CD14-positive monocyte (primary cell): ENCODE results near the gene SMU1. TPM values are rescaled to one million over a fixed set of nuclear protein-coding genes. Genes with fewer than 3 reads are reported as not detected.

Experiments
- DNase-seq, 3 donors: peaks; one replicate each; pipeline ENCODE4 v3.0.0-alpha.2; 2011 to 2022
- H2AFZ ChIP-seq: 2 replicates; pipeline ENCODE4 v1.6.0; 2012; ENCODE audit warnings: mild to moderate bottlenecking, low read depth, low read length, inconsistent platforms; ENCODE audit not compliant: insufficient read depth, poor library complexity, severe bottlenecking
- H3K27ac ChIP-seq, 2 donors: 1 replicate in 1 of 2; 2 replicates in 1 of 2; pipeline ENCODE4 v1.5.1; 2012 to 2013; ENCODE audit warnings: low read length in 2 of 2, control low read depth in 1 of 2, inconsistent platforms in 1 of 2, low read depth in 1 of 2, mild to moderate bottlenecking in 1 of 2
- H3K27me3 ChIP-seq, 2 donors: one replicate each; pipeline versions ENCODE4 v1.6.0 to v1.6.1; 2011 to 2013; ENCODE audit warnings: low read length in 2 of 2; ENCODE audit not compliant: control insufficient read depth in 2 of 2, insufficient read depth in 2 of 2
- H3K36me3 ChIP-seq, 2 donors: replicated peaks in 1 of 2; 1 replicate in 1 of 2; 2 replicates in 1 of 2; pipeline versions ENCODE4 v1.5.1 to v1.6.1; 2012 to 2013; ENCODE audit warnings: low read length in 2 of 2, control low read depth in 1 of 2, inconsistent platforms in 1 of 2, mild to moderate bottlenecking in 1 of 2; ENCODE audit not compliant: insufficient read depth in 2 of 2, control insufficient read depth in 1 of 2
- H3K4me1 ChIP-seq, 2 donors: 1 replicate in 1 of 2; 2 replicates in 1 of 2; pipeline versions ENCODE4 v1.5.1 to v1.6.1; 2012 to 2013; ENCODE audit warnings: low read length in 2 of 2, control low read depth in 1 of 2, inconsistent platforms in 1 of 2, mild to moderate bottlenecking in 1 of 2, moderate library complexity in 1 of 2; ENCODE audit not compliant: insufficient read depth in 2 of 2, control insufficient read depth in 1 of 2
- H3K4me2 ChIP-seq: replicated peaks from 2 replicates; pipeline ENCODE3; 2012; ENCODE audit warnings: low read length, moderate library complexity, mild to moderate bottlenecking; ENCODE audit not compliant: poor library complexity, severe bottlenecking; ENCODE audit errors: extremely low read depth
- H3K4me3 ChIP-seq, 3 experiments: fragments of 200-600 bp in 1 of 3; sonication (generic) in 1 of 3; replicated peaks in 1 of 3; 1 replicate in 2 of 3; 2 replicates in 1 of 3; pipeline ENCODE4 v1.5.1; 2011 to 2013; ENCODE audit warnings: low read length in 3 of 3, mild to moderate bottlenecking in 3 of 3, control low read depth in 2 of 3, low read depth in 2 of 3, inconsistent platforms in 1 of 3, moderate library complexity in 1 of 3
- H3K79me2 ChIP-seq: 2 replicates; pipeline ENCODE4 v1.6.0; 2012; ENCODE audit warnings: mild to moderate bottlenecking, control low read depth, inconsistent platforms, low read length, moderate library complexity; ENCODE audit not compliant: insufficient read depth
- H3K9ac ChIP-seq: 2 replicates; pipeline ENCODE4 v1.6.0; 2017; ENCODE audit warnings: low read length, mild to moderate bottlenecking; ENCODE audit not compliant: insufficient read depth, poor library complexity, severe bottlenecking
- H3K9me3 ChIP-seq, 2 donors: replicated peaks in 1 of 2; 1 replicate in 1 of 2; 2 replicates in 1 of 2; pipeline versions ENCODE4 v1.5.1 to v1.6.1; 2012 to 2013; ENCODE audit warnings: low read length in 2 of 2, control low read depth in 1 of 2; ENCODE audit not compliant: control insufficient read depth in 1 of 2, insufficient read depth in 1 of 2
- H4K20me1 ChIP-seq: 2 replicates; pipeline ENCODE4 v1.6.0; 2012; ENCODE audit warnings: mild to moderate bottlenecking, low read length, control low read depth, moderate library complexity; ENCODE audit not compliant: insufficient read depth
- H3K27ac Mint-ChIP-seq, 7 donors: one replicate each; pipeline ENCODE4 v1.8.0; 2020; ENCODE audit warnings: mild to moderate bottlenecking in 7 of 7, mixed read lengths in 7 of 7, moderate library complexity in 6 of 7, inconsistent platforms in 2 of 7
- H3K27me3 Mint-ChIP-seq, 3 donors: one replicate each; pipeline ENCODE4 v1.8.0; 2021 to 2022; ENCODE audit warnings: low read depth in 3 of 3, mild to moderate bottlenecking in 3 of 3, mixed read lengths in 3 of 3, moderate library complexity in 3 of 3, inconsistent platforms in 1 of 3
- H3K36me3 Mint-ChIP-seq, 2 donors: one replicate each; pipeline ENCODE4 v1.8.0; 2020; ENCODE audit warnings: mixed read lengths in 2 of 2, inconsistent platforms in 1 of 2, mild to moderate bottlenecking in 1 of 2
- H3K4me1 Mint-ChIP-seq: one replicate; pipeline ENCODE4 v1.8.0; 2020; ENCODE audit warnings: mild to moderate bottlenecking, mixed read lengths
- H3K4me3 Mint-ChIP-seq, 2 donors: one replicate each; pipeline ENCODE4 v1.8.0; 2020; ENCODE audit warnings: mild to moderate bottlenecking in 2 of 2, mixed read lengths in 2 of 2, moderate library complexity in 1 of 2
- H3K9me3 Mint-ChIP-seq, 7 donors: one replicate each; pipeline ENCODE4 v1.8.0; 2020 to 2022; ENCODE audit warnings: mixed read lengths in 7 of 7, mild to moderate bottlenecking in 6 of 7, moderate library complexity in 6 of 7, inconsistent platforms in 2 of 7
- WGBS: methylation state at CpG from one replicate; pipeline ENCODE4 v1.1.5; 2013; ENCODE audit warnings: missing lambda C conversion rate; ENCODE audit not compliant: insufficient coverage; 5-methylcytosine and 5-hydroxymethylcytosine counted together
- intact Hi-C, 2 donors: fragments of 100-400 bp; cut with micrococcal nuclease; formaldehyde crosslinking; loops; one replicate each; pipeline versions ENCODE4 v1.15.0 to v1.15.1; 2023
- polyA plus RNA-seq, 3 donors: library from polyadenylated mRNA; depleted of rRNA in 1 of 3; unstranded in 2 of 3; stranded (reverse) in 1 of 3; fragments of 300-500 nt in 2 of 3; fragments of >200 nt in 1 of 3; fragmentation: Illumina TruSeq in 2 of 3; gene quantifications; 1 replicate in 2 of 3; 2 replicates in 1 of 3; pipeline ENCODE4 v1.2.3, GENCODE V29; 2012 to 2021
- TF ChIP-seq, protein P1 (sequence below): fragments of 200-600 bp; IDR thresholded peaks from one replicate; pipeline ENCODE4 v1.8.0; 2022; ENCODE audit warnings: antibody characterized with exemption, mild to moderate bottlenecking

The SMU1 gene
- polyA plus RNA-seq, 3 donors = 8.0 to 21.7 (median 19.3) TPM

DNA sequence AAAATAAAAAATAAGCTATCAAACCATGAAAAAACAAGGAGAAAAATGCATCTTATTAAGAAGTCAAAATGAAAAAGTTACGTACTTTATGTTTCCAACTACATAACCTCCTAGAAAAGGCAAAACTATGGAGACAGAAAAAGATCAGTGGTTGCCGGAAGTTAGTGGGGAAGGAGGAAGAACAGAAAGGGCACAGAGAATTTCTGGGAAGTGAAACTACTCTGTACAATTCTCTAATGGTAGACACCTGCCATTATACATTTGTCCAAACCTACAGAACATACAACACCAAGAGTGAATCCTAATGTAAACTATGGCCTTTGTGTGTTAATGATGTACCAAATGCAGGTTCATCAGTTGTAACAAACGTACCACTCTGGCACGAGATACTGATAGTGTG, 25.3 kb downstream of the SMU1 start:
- Histone ChIP-seq H3K9me3 (no peaks in the 10 kb centered on the region), H4K20me1 (no peaks in the 10 kb centered on the region), H2AFZ (peak overlapping the region; percentile 0), H3K36me3 (peaks cover 56 to 84% of the 10 kb centered on the region in 2 donors), H3K4me1 (peaks cover 5 to 6% of the 10 kb centered on the region in 2 donors), H3K9ac (no peak overlapping the region), H3K4me3 (no peak overlapping the region), H3K27ac (peak overlapping the region; percentile 10 to 43), H3K27me3 (no peaks in the 10 kb centered on the region), H3K79me2 (no peaks in the 10 kb centered on the region), H3K4me2 (peak overlapping the region; percentile 13)
- WGBS = no CpG with 5 or more reads among the region's 4 CpGs
- H3K27me3 Mint-ChIP-seq = no peaks in the 10 kb centered on the region
- TF ChIP-seq, protein P1, sequence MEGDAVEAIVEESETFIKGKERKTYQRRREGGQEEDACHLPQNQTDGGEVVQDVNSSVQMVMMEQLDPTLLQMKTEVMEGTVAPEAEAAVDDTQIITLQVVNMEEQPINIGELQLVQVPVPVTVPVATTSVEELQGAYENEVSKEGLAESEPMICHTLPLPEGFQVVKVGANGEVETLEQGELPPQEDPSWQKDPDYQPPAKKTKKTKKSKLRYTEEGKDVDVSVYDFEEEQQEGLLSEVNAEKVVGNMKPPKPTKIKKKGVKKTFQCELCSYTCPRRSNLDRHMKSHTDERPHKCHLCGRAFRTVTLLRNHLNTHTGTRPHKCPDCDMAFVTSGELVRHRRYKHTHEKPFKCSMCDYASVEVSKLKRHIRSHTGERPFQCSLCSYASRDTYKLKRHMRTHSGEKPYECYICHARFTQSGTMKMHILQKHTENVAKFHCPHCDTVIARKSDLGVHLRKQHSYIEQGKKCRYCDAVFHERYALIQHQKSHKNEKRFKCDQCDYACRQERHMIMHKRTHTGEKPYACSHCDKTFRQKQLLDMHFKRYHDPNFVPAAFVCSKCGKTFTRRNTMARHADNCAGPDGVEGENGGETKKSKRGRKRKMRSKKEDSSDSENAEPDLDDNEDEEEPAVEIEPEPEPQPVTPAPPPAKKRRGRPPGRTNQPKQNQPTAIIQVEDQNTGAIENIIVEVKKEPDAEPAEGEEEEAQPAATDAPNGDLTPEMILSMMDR = no peak
- peak in 2 of 3 donors; percentile 57 to 62 for DNase-seq
- intact Hi-C loops = no loop called here
- H3K36me3 Mint-ChIP-seq = peaks cover 70 to 75% of the 10 kb centered on the region in 2 donors
- H3K4me3 Mint-ChIP-seq = peak overlapping the region in 1 of 2 donors; percentile 74
- peak overlapping the region; percentile 10 to 87 (median 77) for H3K27ac Mint-ChIP-seq
- peaks cover 0 to 5% (median 0%) of the 10 kb centered on the region in 7 donors for H3K9me3 Mint-ChIP-seq
- H3K4me1 Mint-ChIP-seq = peaks cover 7% of the 10 kb centered on the region

DNA sequence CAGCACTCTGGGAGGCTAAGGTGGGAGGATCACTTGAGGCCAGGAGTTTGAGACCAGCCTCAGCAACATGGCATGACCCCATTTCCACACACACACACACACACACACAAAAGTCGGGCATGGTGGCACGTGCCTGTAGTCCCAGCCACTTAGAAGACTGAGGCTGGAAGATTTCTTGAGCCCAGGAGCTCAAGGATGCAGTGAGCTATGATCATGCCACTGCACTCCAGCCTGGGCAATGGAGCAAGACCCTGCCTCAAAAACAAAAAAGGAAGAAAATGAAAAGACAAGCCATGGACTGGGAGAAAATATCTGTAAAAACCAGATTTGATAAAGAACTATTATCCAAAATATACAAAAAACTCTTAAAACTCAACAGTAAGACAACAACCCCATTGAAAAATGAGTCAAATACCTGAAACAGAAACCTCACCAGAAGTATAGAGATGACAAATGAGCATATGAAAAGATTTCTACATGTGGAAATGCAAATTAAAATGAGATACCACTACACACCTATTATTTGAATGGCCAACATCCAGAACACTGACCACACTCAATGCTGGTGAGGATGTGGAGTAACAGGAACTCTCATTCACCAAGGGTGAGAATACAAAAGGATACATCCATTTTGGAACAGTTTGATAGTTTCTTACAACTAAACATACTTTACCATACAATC, 26.7 kb downstream of the SMU1 start:
- Histone ChIP-seq H3K9me3 (no peaks in the 10 kb centered on the region), H3K79me2 (no peaks in the 10 kb centered on the region), H2AFZ (no peak overlapping the region), H3K27ac (no peak overlapping the region), H3K36me3 (peaks cover 46 to 76% of the 10 kb centered on the region in 2 donors), H3K9ac (no peak overlapping the region), H3K27me3 (no peaks in the 10 kb centered on the region), H3K4me1 (peaks cover 7 to 8% of the 10 kb centered on the region in 2 donors), H4K20me1 (no peaks in the 10 kb centered on the region), H3K4me2 (no peak overlapping the region), H3K4me3 (no peak overlapping the region)
- TF ChIP-seq, protein P1 = no peak
- Mint-ChIP-seq H3K9me3 (peaks cover 0 to 5% (median 0%) of the 10 kb centered on the region in 7 donors), H3K4me3 (no peak overlapping the region), H3K36me3 (peaks cover 63 to 68% of the 10 kb centered on the region in 2 donors), H3K27me3 (no peaks in the 10 kb centered on the region), H3K27ac (peak overlapping the region in 4 of 7 donors; percentile 37 to 85 (median 58)), H3K4me1 (peaks cover 9% of the 10 kb centered on the region)
- DNase-seq = no peak
- intact Hi-C loops = no loop called here
- 100% methylated on average over 2 of the region's 2 CpGs for WGBS
